Erythroblast (primary cell): ENCODE data around the gene HSPB1.

Experiments
- GATA1 ChIP-seq: IDR thresholded peaks from 2 replicates; pipeline ENCODE4 v1.6.1; 2011; ENCODE audit warnings: low read depth, mild to moderate bottlenecking, control low read depth, low read length, moderate library complexity
- POLR2A ChIP-seq: IDR thresholded peaks from 2 replicates; pipeline ENCODE4 v1.6.1; 2011; ENCODE audit warnings: mild to moderate bottlenecking, low read length

DNA sequence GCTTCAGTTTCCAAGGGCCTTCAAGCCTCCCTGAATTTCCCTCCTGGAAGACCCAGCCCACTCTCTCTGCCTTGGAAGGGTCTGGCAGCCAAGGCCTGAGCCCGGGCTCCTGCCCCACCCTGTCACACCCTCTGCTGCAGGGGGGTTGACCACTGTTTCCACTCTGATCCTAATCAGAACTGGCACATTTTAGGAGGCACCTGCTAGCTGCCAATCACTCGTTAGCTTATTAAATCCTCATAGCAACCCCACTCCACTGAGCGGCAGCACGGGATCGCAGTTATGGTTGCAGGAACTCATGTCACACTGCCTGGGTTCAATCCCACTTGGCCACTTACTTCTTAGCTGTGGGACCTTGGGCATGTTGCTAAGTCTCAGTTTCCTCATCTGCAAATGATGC, 12.9 kb downstream of the HSPB1 start:
- TF ChIP-seq POLR2A = no peak
- TF ChIP-seq GATA1 = no peak
